Tibial nerve (tissue), 4 donors: ENCODE results near the gene VWA7.

Source experiments
- EP300 ChIP-seq, 2 donors: sonication (generic); formaldehyde crosslinking; IDR thresholded peaks; one replicate each; pipeline ENCODE4 v1.6.1; 2017; ENCODE audit warnings: antibody characterized with exemption in 2 of 2, mild to moderate bottlenecking in 1 of 2
- POLR2A ChIP-seq, 2 donors: fragments of 450-650 bp; IDR thresholded peaks; one replicate each; pipeline ENCODE4 v1.6.1; 2017; ENCODE audit warnings: antibody characterized with exemption in 2 of 2, mild to moderate bottlenecking in 2 of 2, moderate library complexity in 2 of 2
- TF ChIP-seq, protein P1 (sequence below), 5 experiments: fragments of 200-600 bp in 3 of 5; fragments of 450-650 bp in 2 of 5; sonication (generic) in 3 of 5; IDR thresholded peaks; one replicate each; pipeline ENCODE4 v1.5.1; 2016 to 2019; ENCODE audit warnings: antibody characterized with exemption in 5 of 5, mild to moderate bottlenecking in 3 of 5, moderate library complexity in 2 of 5

- TF ChIP-seq EP300 (IDR thresholded peaks at IDR 0.05) = no peak
- TF ChIP-seq, protein P1, sequence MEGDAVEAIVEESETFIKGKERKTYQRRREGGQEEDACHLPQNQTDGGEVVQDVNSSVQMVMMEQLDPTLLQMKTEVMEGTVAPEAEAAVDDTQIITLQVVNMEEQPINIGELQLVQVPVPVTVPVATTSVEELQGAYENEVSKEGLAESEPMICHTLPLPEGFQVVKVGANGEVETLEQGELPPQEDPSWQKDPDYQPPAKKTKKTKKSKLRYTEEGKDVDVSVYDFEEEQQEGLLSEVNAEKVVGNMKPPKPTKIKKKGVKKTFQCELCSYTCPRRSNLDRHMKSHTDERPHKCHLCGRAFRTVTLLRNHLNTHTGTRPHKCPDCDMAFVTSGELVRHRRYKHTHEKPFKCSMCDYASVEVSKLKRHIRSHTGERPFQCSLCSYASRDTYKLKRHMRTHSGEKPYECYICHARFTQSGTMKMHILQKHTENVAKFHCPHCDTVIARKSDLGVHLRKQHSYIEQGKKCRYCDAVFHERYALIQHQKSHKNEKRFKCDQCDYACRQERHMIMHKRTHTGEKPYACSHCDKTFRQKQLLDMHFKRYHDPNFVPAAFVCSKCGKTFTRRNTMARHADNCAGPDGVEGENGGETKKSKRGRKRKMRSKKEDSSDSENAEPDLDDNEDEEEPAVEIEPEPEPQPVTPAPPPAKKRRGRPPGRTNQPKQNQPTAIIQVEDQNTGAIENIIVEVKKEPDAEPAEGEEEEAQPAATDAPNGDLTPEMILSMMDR (IDR thresholded peaks at IDR 0.05) = no peak
- no peak for TF ChIP-seq POLR2A (IDR thresholded peaks at IDR 0.05)
Observed at GRCh38 chr6:31799781-31800180, 22.7 kb upstream of the VWA7 start.
